GM04503 (cell line): ENCODE results near the gene RPL39.
"Not testable (repeated sequence)": the region's sequence is repeated elsewhere in the genome, so short reads cannot be mapped to it uniquely, and the experiment has no call there.

Experiments
- DNase-seq: peaks from one replicate; pipeline ENCODE4 v3.0.0-alpha.2; 2012; ENCODE audit warnings: low read depth

The RPL39 gene

DNA sequence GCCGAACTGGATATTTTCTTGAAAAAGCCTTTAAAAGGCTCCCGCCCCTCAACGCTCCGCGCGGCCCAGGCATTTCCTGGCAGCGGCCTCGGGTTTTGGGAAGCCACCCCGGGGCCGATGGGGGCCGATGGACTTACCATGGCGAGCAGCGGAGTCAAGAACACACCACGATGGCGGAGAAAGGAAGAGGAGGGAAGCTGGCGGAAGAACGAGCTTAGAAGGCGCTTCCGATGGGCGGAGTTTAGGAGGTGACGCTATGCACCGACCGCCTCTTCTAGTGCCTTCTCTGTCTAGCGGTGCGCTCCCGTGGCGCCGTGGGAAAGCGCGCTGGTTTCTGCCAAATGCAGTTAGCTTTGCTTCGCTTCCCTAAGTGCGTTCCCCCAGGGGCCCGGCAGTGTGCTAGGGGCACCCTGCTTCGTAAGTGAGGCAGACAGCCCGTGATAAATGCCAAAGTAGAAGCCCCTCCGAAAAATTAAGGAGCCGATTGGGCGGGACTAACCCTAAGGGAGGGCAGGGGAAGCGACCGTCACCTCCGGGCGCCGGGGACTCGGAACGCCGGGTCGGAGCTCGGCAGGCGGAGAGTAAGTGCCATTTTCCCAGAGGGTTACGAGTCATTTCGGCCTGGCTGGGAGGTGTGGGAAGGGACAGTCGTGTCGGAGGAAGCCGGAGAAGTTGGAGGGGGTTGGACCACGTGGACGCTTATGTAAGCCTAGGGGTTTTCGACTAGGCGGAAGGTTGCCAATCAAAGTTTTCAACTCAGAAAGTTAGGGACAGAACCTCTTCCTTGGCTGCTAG, at the start of gene RPL39:
RPL39 (minus strand) TSS at position 194 of the 795 bp plus-strand sequence; CDS start at position 140, 54 bp downstream.
- peak; percentile 45 for DNase-seq

DNA sequence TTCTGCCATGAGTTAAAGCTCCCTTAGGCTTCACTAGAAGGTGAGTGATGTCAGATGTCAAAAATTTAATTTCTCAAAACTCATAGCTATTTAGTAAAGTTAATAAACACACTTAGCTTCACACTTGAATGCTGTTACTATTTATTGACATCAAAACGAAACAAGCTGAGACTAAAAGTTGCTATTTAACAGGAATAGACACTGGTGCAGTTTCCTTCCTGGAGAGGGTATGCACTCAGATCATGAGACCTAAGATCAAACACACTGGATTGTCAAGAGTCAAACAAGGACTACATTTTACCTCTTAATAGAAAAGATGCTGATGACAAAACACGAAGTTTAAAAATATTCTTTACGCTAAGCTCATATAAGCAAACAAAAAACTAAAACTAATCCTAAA, 42.5 kb upstream of the RPL39 start:
- DNase-seq, result no peak

DNA sequence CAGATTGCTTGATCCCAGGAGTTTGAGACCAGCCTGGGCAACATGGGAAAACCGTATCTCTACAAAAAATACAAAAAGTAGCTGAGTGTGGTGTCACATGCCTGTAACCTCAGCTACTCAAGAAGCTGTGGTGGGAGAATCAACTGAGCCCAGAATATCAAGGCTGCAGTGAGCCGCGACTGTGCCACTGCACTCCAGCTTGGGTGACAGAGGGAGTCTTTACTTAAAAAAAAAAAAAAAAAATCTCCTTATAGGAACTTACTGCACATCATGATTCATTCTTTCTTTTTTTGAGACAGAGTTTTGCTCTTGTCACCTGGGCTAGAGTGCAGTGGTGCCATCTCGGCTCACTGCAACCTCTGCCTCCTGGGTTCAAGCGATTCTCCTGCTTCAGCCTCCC, 37.0 kb upstream of the RPL39 start:
- no peak for DNase-seq

DNA sequence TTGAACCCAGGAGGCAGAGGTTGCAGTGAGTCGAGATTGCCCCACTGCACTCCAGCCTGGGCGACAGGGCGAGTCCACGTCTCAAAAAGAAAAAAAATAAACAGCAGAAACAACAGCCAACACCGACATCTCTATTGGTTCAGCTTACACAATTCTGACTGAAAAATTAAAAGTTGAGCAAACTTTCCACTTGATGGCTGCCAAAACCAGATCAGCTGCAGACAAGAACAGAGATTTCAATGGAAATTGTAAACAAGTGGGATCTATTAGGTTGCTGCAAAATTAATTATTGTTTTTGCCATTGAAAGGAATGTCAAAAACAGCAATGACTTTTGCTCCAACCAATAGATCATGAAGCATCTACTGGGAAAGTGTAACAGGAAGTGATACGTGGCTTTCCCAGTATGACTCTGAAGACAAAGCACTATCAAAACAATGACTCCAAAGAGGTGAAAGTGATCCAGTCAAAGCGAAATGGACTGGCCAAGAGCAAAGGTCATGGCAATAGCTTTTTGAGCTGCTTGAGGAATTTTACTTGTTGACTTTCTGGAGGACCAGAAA, 35.0 kb upstream of the RPL39 start:
- DNase-seq, result peak; percentile 33

DNA sequence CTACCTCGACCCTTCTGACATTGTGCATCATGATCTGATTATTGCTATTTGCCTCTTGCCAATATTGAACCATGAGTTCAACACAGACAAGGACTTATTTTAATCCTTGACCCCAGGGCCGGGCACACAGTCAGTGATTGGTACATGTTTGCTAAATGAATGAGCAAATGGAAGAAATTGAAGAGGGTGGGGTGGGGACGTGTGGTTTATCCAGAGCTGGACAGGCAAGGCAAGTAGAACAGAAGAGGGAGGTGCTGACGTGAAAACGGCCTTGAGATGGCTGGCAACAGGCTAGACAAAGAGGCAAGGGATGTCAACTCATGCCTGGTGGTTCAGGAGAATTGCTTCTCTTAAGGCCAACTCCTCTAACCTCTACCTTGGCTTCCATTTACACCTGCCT, 32.8 kb upstream of the RPL39 start:
- not testable (repeated sequence) for DNase-seq

DNA sequence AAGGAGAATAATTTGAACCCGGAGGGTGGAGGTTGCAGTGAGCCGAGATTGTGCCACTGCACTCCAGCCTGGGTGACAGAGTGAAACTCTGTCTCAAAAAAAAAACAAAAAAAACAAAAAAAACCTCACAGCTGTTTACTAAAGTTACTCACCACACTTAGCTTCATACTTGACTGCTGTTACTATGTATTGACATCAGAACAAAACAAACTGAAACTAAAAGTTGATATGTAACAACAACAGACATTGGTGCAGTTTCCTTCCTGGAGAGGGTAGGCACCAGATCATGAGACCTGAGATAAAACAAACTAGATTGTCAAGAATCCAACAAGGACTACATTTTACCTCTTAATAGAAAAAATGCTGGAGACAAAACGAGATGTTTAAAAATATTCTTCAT, 30.3 kb upstream of the RPL39 start:
- DNase-seq, result peak; percentile 49

DNA sequence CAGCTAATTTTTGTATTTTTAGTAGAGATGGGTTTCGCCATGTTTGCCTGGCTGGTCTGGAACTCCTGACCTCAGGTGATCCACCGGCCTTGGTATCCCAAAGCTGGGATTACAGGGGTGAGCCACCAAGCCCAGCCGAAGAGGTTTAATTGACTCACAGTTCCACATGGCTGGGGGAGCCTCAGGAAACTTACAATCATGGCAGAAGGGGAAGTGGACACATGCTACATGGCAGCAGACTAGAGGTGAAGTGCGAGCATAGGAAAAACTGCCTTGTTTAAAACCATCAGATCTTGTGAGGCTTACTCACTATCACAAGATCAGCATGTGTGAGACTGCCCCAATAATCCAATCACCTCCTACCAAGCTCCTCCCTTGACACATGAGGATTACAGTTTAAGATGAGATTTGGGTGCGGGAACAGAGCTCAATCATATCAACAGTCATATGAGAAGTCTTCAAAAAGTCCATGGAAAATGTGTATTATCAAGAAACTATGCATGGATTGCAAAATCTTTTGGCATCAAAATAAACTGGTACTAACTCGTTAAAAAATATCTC, 25.8 kb upstream of the RPL39 start:
- peak; percentile 39 for DNase-seq

DNA sequence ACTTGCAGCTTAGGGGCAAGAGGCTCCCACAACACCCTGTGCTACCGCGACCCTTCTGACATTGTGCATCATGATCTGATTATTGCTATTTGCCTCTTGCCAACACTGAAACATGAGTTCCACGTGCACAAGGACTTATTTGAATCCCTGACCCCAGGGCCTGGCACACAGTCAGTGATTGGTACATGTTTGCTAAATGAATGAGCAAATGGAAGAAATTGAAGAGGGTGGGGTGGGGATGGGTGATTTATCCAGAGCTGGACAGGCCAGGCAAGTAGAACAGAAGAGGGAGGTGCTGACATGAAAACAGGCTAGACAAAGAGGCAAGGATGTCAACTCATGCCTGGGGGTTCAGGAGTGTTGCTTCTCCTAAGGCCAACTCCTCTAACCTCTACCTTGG, 24.9 kb upstream of the RPL39 start:
- no peak for DNase-seq

DNA sequence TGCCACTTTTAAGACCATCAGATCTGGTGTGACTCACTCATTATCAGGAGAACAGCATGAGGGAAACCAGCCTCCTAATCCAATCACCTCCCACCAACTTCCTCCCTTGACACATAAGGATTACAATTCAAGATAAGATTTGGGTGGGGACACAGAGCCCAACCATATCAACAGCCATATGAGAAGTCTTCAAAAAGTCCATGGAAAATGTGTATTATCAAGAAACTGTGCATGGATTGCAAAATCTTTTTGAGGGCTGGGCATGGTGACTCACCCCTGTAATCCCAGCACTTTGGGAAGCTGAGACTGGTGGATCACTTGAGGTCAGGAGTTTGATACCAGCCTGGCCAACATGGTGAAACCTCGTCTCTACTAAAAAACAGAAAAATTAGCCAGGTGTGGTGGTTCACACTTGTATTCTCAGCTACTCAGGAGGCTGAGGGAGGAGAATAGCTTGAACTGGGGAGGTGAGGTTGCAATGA, 17.8 kb upstream of the RPL39 start:
- DNase-seq, result no peak

DNA sequence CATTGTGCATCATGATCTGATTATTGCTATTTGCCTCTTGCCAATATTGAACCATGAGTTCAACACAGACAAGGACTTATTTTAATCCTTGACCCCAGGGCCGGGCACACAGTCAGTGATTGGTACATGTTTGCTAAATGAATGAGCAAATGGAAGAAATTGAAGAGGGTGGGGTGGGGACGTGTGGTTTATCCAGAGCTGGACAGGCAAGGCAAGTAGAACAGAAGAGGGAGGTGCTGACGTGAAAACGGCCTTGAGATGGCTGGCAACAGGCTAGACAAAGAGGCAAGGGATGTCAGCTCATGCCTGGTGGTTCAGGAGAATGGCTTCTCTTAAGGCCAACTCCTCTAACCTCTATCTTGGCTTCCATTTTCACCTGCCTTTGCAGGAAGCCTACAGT, 17.0 kb upstream of the RPL39 start:
- not testable (repeated sequence) for DNase-seq

DNA sequence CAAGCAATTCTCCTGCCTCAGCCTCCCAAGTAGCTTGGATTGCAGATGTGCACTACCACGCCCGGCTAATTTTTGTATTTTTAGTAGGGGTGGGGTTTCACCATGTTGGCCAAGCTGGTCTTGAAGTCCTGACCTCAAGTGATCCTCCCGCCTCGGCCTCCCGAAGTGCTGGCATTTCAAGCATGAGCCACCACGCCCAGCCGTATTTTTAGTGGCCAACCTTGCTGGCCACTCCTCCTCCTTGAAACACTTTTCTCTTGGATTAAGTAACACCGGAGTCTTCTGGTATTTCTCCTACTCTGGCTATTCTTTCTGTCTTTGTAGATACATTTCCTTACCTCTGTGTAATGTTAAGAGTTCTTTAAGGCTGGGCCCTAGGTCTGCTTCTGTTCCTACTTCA, 11.1 kb upstream of the RPL39 start:
- no peak for DNase-seq

DNA sequence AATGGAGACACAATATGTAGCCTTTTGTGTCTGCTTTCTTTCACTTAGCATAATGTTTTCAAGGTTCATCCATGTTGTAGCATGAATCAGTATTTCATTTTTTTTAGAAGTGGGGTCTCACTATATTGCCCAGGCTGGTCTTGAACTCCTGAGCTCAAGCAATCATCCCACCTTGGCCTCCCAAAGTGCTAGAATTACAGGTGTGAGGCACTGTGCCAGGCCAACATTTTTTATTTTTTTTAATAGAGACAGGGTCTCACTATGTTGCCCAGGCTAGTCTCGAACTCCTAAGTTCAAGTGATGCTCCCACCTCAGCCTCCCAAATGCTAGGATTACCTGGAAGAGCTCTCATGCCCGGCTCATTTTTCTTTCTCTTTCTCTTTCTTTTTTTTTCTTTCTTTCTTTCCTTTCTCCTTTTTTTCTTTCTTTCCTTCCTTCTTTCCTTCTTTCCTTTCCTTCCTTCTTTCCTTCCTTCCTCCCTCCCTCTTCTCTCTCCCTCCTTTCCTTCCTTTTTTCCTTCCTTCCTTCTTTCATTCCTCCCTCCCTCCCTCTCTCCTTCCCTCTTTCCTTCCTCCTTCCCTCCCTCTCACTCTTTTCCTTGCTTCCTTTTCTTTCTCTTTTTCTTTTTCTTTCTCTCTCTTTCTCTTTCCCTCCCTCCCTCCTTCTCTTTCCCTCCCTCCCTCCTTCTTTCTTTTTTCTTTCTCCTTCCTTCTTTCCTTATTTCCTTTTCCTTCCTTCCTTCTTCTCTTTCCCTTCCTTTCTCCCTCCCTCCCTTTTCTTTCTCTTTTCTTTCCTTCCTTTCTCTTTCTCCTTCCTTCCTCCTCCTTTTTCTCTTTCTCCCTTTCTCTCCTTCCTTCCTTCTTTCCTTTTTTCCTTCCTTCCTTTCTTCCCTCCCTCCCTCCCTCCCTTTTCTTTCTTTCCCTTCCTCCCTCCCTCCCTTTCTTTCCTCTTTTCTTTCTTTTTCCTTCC, 10.1 kb upstream of the RPL39 start:
- DNase-seq, result no peak

DNA sequence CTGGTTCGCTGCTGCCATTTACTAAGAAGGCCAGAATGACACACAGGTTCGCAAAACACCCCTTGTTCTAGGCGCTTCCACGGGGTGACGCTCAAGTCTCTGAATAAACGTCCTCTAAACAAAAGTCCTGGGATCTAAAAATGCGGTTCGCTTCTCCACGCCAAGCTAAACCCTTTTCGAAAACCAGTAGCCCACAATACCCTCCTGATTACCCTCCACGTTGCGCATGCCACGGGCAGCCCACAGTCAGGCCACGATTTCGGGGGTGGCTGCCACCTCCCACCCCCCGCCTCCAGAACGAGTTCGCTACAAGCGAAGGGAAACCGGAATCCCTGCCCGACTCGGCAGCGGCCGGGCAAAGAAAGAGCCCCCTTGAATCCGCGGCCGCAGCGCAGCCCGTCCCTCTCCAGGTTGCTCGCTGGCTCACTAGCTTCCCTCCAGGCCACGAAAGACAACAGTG, 423 bp downstream of the RPL39 start:
- DNase-seq, result no peak

DNA sequence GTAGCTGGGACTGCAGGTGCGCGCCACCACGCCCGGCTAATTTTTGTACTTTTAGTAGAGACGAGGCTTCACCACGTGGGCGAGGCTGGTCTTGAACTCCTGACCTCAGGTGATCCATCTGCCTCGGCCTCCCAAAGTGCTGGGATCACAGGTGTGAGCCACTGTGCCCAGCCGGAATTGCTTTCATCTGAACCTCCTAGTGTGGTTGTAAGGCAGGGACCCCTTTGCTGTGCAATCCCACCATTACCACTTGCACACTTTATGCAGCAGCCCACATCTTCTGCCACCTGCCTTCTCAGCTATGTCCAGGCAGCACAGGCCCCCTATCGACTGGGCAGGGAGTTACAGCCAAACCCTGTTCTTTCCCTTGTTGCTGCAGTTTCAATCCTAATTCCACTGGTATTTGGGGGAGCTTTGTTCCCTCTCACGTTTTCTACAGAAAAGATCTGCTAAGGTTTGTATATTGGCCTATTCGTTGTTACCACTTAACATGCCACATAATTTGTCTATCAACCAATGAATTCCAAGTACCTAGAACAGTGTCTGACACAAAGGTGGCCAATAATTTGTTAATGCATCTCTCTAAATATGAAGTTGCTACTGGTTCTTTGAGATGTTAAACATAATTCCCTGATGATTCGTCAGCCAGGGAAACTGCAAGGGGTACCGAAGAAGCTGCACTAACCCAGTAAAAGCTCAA, 6.5 kb downstream of the RPL39 start:
- no peak for DNase-seq

DNA sequence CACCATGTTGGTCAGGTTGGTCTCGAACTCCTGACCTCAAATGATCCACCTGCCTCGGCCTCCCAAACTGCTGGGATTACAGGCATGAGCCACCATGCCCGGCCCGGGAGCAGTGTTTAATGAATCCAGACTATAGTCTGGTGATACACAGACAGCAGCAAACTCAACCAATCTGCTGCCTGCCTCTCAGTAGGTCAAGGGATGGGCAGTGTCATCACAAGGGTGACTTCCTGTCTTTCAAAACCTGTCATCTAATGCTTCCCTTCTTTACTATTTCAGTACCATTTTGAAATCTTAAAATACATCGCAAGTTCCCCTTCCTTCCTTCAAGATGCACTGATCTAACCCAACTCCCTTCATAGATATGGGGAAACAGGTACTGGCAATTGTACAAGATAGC, 8.4 kb downstream of the RPL39 start:
- DNase-seq, result no peak

DNA sequence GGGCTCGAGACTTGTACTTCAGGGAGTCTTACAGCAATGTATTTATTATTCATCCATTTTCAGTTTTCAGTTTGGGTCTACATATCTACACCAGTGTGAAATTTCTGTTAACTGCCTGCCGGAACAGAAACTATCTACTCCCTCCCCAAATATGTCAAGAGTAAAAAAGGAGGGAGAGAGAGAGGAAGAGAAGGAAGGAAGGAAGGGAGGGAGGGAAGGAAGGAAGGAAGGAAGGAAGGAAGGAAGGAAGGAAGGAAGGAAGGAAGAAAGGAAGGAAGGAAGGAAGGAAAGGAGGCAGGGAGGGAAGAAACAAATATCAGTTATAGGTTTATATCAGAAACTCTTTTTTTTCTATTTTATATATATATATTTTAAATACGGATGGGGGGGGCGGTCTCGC, 12.6 kb downstream of the RPL39 start:
- no peak for DNase-seq

DNA sequence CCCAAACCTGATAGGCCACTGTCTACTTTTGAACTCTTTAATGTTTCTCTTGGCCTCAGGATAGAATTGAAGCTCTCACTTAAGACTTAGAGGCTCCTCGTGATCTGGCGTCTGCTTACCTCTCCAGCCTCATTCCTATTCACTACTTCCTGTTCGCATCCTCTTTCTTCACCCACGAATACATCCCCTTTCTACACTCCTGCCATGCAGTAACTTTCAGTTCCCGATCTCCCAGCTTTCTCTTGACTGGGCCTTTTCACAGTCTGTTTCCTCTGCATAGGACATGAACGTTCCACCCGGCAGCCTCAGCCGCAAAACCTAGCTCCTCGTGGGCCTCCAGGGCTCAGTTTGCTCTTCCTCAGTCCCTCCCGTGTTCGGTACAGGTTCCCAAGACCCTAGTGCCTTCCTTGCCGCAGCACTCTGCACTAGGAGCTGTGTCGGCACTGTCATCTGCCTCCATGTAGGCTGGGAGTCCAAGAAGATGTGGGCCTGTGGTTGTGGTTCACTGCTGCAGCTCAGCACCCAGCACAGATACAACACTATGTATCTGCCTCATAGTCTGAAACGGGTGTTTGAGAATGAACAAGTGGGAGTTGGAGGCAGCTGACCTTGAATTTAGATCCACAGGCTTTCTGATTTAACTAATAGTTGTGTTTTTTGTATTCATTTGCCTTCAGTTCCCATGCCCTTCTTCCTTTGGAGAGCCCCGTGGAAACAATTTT, 15.8 kb downstream of the RPL39 start:
- no peak for DNase-seq

DNA sequence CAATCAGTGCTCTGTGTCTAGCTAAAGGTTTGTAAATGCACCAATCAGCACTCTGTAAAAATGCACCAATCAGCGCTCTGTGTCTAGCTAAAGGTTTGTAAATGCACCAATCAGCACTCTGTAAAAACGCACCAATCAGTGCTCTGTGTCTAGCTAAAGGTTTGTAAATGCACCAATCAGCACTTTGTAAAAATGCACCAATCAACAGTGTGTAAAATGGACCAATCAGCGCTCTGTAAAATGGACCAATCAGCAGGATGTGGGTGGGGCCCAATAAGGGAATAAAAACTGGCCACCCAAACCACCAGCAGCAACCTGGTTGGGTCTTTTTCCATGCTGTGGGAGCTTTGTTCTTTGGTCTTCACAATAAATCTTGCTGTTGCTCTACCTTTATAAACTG, 22.0 kb downstream of the RPL39 start:
- not testable (repeated sequence) for DNase-seq

DNA sequence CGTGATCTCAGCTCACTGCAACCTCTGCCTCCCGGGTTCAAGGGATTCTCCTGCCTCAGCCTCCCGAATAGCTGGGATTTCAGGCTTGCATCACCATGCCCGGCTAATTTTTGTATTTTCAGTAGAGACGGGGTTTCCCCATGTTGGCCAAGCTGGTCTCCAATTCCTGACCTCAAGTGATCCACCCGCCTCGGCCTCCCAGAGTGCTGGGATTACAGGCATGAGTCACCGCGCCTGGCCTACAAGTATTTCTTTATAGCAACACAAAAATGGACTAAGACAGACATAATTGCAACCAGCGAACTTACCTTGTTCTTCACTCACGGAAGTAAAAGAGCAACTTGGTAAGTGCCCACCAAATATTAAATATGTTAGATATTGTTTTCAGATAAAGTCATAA, 23.0 kb downstream of the RPL39 start:
- not testable (repeated sequence) for DNase-seq

DNA sequence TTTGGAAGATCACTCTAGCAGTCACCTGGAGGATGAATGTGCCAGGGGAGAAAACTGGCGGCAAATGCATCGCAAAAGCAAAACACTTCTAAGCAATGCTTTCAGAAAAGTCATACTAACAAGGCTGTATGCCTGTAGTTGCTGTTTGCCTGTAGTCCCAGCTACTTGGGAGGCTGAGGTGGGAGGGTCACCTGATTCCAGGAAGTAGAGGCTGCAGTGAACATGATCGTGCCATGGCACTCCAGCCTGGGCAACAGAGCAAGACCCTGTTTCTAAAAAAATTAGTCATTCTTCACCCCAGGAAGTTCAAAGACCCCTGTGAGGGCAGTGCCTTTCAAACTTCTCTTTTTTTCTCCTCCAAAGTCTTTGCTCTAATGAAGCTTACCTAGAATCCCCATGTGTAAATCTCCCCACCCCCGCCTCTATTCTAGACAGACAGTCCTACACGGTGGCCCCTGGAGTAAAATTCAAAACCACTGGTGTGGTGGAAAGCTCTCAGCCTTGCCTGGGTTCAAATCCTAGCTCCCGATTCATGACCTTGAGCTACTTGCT, 27.5 kb downstream of the RPL39 start:
- DNase-seq, result no peak
